ENCODE results near the gene RABGGTA.

The RABGGTA gene

DNA sequence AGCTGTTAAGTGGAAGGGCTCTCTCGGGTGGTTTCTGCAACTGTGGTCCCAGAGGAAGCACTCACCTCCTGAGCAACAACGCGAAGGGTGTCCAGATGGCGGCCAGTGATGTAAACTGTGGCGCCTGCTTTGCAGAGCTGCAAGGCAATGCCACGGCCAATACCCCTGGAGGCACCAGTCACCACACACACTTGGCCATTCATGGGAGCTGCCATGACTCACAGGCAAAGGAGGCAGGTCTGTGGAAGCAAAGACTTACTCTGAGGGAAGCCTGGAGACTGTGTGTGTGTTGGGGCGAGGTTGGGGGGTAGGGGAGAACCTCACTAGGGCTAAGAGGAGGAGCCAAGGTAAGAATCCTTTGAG is 27.5 kb upstream of the RABGGTA start:
- peak overlapping the region; percentile 74 for H3K4me3 ChIP-seq (ENCODE audit: low read depth, low read length)
- no peak for DNase-seq (ENCODE audit: low read depth)
- TF ChIP-seq, protein P1, sequence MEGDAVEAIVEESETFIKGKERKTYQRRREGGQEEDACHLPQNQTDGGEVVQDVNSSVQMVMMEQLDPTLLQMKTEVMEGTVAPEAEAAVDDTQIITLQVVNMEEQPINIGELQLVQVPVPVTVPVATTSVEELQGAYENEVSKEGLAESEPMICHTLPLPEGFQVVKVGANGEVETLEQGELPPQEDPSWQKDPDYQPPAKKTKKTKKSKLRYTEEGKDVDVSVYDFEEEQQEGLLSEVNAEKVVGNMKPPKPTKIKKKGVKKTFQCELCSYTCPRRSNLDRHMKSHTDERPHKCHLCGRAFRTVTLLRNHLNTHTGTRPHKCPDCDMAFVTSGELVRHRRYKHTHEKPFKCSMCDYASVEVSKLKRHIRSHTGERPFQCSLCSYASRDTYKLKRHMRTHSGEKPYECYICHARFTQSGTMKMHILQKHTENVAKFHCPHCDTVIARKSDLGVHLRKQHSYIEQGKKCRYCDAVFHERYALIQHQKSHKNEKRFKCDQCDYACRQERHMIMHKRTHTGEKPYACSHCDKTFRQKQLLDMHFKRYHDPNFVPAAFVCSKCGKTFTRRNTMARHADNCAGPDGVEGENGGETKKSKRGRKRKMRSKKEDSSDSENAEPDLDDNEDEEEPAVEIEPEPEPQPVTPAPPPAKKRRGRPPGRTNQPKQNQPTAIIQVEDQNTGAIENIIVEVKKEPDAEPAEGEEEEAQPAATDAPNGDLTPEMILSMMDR (IDR thresholded peaks at IDR 0.05; ENCODE audit: low read depth, low read length, missing control alignments) = no peak

DNA sequence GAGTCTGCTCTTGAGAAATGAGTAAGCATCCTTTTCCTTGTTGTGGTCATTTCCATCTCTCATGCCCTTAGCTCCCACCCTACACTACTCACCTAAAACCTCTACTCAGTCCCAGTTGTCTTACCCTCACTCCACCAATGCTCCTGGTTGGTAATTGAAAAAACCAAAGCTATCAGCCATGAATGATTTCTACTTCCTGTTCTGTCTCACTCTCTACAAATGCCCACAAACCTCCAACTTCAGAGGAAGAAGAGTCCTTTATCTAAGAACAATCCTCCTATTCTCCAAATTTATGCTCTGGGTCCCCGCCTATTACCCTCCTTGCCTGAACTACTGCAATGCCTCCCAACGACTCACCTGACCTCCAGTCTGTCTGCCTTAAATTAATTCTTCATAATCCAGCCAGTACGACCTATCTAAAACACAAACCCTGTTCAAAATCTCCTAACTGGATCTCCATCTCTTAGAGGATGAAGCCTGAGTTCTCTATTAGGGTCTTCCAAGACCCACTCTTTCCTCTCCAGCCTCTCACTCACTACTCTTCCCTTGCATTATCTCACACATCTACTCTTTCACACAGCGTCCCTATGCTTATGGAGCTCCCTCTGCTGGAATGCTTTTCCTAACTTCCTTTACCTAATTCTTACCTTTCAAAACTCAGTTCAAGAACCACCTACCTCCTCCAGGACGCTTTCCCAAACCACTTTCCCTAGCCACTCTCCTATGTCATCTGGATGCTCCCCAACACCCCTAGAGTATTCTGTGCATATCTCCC is 26.0 kb upstream of the RABGGTA start:
- H3K4me3 ChIP-seq (ENCODE audit: low read depth, low read length) = no peak overlapping the region
- TF ChIP-seq, protein P1 (IDR thresholded peaks at IDR 0.05; ENCODE audit: low read depth, low read length, missing control alignments) = peak; percentile 29
- DNase-seq (ENCODE audit: low read depth) = no peak

DNA sequence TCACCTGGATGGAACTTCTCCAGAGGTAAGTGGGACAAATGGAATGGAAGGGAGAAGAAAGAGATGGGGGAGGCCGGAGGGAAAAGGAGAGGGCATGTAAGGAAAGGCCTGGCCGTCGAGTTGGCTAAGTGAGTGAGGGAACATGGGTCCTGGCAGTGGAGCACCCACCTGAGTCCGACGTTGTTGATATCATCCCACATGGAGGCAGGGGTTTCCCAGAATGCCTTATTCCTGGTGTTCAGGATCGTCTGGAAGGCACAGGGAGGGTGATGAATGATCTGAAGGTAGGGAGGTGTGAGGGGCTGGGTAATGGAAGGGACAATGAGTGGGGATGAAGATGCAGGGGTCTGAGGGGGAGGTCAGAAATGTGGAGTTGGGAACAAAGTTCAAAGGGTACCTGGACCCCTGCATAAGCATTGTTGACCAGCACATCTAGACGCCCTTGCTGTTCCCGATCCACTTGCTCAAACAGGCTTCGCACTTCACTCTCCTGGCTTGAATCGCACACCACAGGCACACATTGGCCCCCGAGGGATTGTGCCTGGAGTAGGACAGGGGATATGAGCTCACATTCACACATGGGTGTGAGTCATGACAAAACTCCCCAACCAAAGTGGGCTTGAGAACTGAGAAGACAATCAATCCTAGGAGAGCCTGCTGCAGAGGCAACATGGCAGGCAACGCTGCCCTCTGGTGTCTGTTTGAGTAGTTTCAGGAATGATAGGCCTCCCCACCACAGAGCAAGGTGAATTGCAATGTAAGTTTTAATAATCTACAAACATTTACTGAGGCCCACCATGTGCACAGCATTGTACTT is 25.2 kb upstream of the RABGGTA start:
- TF ChIP-seq, protein P1 (IDR thresholded peaks at IDR 0.05; ENCODE audit: low read depth, low read length, missing control alignments) = peak; percentile 77
- H3K4me3 ChIP-seq (ENCODE audit: low read depth, low read length) = no peak overlapping the region
- DNase-seq (ENCODE audit: low read depth) = peak; percentile 67

- TF ChIP-seq, protein P1 (IDR thresholded peaks at IDR 0.05; ENCODE audit: low read depth, low read length, missing control alignments) = no peak
- H3K4me3 ChIP-seq (ENCODE audit: low read depth, low read length) = no peak overlapping the region
- no peak for DNase-seq (ENCODE audit: low read depth)
Measured at GRCh38 chr14:24293525-24293924, 22.1 kb upstream of the RABGGTA start.

GRCh38 chr14:24292118-24292807 is 20.9 kb upstream of the RABGGTA start:
- no peak for DNase-seq (ENCODE audit: low read depth)
- TF ChIP-seq, protein P1 (IDR thresholded peaks at IDR 0.05; ENCODE audit: low read depth, low read length, missing control alignments) = no peak
- H3K4me3 ChIP-seq (ENCODE audit: low read depth, low read length) = no peak overlapping the region

GRCh38 chr14:24291446-24292117 is 20.2 kb upstream of the RABGGTA start:
- no peak for DNase-seq (ENCODE audit: low read depth)
- H3K4me3 ChIP-seq (ENCODE audit: low read depth, low read length) = no peak overlapping the region
- TF ChIP-seq, protein P1 (IDR thresholded peaks at IDR 0.05; ENCODE audit: low read depth, low read length, missing control alignments) = no peak

Measured in GM12864 (cell line).